ENCODE data around the gene FLRT1.
A peak's percentile ranks its signal among the peaks of the same experiment; 100 is the strongest.

The FLRT1 gene

DNA sequence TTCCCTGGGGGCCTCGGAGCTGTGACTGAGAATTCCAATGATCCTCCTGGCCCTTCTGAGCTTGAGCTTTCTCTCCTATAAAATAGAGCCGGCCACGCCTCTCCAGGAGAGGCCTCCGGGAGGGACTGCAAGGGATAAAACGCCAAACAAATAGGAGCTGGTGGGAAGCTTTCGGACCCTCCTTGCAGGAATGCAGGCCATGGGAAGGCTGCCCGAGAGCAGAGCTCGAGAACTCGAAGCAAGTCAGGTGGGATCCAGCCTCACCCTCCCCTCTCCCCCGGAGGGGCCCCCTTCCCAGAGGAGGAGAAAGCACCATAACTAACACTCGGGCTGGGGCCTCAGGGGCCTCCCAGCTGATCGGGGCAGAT lies 34.6 kb downstream of the FLRT1 start:
- DNase-seq = no peak

DNA sequence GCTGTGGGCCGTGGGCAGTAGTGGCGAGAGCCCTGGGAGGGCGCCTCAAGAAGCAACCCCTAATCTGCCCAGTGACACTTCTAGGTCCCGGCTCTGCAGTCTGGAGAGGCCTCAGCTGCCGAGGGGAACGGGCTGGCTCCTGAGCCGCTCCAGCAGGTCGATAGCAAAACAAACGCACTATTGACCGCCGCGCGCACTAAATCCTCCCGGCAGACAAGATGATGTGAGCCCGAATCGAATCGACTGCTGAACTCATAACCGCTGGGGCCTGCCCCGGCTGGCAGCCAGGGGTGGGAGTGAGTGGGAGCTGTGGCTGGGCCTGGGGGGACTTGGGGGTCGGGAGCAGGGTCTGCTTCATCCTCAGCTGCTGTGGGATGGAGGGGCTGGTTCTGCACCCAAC lies 36.1 kb downstream of the FLRT1 start:
- DNase-seq = no peak

DNA sequence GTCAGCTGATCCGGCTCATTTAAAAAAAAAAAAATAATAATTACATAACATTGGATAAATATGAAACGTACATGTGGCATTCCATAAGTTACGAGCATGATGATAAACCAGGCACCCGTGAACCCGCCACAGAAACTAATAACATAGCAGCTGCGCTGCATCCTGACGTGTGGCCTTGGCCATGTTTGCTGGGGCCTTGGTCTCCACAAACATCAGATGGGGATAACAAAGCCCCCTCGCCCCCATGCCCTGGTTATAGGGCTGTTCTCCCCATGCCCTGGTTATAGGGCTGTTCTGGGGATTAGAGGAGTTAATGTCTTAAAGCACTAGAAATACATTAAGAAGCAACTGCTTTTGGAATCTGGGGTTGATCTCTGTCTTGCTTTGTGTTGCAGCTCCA lies 36.7 kb downstream of the FLRT1 start:
- no peak for DNase-seq

DNA sequence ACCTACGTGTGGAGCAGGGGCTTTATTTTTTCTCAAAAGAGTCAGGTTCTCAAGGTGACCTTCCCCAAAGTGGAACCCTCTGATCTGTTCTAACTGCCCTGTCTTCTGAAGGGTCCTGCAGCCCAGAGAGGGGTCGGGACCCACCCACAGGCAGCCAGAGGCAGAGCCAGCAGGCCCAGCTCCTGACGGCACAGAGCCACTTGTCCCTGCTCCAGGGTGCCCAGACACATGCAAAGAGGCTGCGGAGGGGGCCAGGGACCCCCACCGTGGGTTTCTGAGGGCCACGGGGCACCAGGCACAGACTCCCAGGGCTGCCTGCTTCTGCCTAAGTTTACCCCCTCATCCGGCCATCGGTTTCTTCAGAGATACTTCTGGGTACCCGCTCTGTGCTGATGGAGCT lies 37.1 kb downstream of the FLRT1 start:
- DNase-seq = no peak

DNA sequence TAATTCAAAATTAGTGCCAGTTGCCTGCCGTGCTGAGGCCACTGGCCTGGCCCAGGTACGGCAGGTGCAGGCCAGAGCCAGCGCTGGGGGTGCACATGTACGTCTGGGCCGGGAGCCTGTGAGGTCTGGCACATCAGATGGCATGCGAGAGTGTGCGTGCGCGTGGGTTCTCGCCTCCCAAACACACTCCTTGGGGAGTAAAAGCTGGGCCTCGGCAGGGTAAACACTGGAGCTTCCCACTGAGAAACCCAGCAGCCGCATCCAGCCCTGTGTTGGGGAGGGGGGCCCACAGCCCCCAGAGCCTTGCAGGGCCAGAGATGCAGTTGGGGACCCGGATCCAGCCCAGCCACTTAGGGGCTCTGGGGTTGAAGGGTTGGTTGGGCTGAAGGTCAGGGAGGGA lies 37.8 kb downstream of the FLRT1 start:
- DNase-seq = no peak

DNA sequence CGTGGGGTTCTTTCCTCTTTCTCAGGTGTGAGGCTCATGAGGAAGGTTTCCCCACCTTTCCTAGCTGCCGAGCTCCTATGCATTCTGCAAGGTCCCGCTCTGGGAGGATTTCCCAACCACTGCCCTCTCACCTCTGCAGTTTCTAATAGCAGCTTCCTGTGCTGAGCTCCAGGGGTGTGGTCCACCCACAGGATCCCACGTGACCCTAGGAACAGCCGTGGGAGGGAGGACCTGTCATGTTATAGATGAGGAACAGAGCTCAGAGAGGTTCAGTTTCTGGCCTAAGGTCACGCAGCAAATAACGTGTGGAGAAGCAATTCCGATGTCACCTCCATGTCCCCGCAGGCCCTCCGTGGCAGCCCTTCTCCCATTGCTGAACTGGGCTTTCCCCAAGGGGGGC lies 38.5 kb downstream of the FLRT1 start:
- DNase-seq = peak; percentile 49

DNA sequence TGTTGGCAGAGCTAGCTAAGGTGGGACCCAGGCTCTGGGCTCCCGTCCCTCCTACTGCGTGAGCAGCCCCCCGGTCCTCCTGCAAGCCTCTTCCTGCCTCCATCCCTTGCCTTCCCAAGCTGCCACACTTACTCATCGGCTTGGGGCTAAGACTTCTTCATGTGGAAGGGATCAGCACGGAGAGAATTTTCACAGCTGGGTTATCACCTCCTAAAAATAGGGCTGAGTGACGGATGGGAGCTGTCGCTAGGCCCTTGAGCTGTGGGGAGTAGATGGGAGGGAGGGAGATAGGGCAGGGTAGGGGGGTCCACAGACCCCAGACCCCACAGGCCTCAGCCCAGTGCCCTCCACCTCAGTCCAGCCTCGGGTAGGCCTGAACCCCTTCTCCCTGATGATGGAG lies 41.0 kb downstream of the FLRT1 start:
- no peak for DNase-seq

DNA sequence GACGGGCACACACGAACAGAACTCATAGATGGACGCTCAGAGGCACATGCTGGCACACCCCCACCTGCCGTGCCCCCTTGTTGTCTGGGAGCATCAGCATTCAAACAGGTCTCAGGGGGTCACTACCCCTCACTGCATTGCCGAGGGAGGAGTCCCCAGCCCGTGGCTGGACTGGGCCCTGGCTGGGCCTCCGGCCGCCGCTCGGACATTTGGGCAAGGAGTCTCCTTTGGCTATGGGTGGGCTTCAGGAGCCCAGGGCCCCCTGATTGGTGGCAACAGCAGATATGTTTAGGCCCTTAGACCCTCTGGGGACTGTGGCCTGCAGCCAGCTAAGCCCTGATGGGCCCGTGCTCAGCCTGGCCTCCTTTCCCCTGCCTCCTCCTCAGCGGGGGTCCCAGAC lies 41.9 kb downstream of the FLRT1 start:
- DNase-seq = no peak

DNA sequence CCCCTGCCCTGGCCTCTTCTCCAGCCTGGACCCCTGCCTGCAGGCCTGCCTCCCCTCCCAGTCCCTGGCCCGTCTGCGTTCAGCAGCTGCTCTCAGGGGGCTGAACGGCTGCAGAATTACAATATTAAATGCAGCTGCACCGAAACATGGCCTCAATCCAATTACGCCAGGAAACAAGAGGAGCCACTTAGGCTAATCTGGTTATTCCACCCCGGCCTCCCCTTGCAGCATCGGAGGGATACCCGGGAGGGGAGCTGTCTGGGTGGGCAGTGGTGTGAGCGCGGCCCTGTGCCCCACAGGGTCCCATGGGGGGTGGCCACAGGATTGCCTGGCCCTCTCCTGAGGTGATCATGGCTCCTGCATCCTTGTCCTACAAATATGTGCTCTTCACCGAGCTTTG lies 42.6 kb downstream of the FLRT1 start:
- DNase-seq = no peak

DNA sequence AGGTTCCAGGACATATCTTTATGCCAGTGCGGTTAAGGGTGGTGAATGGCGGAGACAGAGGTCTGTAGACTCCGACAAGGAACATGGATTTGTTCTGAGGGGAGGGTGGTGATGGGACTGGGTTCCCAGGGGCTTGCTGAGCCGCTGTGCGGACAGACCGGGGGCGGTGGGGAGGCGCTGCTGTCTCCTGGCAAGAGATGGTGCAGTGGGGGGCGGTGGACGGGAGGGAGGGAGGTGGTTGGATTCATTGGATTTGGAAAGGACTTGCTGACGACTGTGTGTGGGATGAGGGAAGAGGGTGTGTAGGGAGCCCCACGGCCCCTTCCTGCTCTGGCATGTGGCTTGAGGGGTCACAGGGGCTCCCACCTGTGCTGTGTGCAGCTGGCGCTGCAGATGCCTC lies 43.2 kb downstream of the FLRT1 start:
- DNase-seq = no peak

DNA sequence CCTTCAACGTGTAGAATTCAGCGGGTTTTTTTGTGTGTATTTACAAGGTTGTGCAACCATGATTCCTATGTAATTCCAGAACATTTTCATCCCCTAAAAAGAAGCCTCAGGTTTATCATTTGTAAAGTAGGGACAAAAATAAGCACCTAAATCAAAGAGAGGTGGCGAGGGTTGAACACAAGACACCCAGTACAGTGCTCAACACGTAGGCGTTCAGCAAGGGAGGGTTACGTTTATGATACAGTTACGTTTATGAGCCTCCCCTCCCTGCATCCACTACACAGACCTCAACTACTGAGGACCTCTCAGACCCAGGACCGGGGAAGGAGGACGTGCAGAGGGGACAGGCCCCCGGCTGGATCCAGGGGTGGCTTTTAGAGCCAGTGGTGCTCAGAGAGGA lies 44.7 kb downstream of the FLRT1 start:
- no peak for DNase-seq

DNA sequence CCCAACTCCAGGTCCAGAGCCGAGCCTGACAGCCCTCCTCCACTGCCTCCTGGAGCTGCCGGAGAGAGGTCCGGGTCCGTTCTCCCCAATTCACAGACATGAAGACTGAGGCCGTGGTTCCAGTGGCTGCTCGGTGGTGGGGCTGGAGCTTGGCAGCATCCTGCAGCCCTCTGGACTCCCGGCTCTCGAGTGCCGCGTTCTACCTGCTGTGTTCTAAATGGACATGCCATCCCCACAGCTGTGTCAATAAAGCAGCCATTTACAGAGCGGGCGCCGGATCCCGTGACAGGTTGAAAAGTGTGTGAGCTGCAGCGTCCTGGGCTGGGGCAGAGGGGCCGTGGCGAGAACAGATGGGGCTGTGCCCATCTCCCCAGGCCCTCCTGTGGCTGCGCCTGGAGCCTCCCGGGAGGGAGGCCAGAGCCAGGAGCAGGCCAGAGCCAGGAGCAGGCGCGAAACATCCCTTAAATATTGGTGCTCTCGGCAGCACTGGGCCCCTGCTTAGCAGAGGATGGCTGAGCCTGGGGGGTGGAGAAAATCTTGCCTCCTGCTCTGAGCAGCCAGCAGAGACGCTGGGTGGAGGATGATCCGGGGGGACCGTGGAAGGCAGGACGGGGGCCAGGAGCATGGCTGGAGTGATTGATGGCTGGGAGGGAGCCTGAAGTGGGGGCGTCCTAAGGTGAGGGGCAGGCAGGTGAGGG lies 46.2 kb downstream of the FLRT1 start:
- DNase-seq = no peak

DNA sequence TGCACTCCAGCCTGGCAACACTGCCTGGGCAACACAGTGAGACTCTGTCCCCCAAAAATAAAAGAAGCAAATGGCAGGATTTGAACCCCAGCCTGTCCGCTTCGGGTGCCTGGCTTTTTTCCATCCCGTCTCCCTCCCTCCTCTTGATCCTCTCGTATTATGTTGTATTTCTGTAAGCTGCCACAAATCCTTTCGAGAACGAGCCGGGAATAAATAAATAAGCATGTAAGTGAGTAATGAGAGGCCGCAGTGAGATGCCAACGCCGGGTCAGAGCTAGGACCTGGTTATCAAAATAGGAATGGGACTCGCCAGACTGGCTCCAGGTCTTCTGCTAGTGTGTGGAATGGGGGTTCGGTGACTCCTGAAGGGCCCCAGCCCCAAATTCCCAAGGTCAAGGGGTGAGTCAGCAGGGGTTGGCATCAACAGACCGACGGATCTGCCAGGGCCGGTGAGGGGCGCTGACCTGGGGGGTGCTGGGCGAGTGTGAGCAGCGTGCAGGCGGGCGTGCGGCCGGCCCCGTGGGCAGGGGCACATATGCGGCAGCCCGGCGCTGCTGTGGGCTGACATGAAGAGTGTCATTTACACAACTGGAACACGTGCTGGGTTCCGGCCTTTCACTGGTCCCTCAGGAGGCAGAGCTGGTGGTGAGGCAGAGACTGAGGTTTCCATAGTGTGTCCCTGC lies 47.8 kb downstream of the FLRT1 start:
- no peak for DNase-seq

DNA sequence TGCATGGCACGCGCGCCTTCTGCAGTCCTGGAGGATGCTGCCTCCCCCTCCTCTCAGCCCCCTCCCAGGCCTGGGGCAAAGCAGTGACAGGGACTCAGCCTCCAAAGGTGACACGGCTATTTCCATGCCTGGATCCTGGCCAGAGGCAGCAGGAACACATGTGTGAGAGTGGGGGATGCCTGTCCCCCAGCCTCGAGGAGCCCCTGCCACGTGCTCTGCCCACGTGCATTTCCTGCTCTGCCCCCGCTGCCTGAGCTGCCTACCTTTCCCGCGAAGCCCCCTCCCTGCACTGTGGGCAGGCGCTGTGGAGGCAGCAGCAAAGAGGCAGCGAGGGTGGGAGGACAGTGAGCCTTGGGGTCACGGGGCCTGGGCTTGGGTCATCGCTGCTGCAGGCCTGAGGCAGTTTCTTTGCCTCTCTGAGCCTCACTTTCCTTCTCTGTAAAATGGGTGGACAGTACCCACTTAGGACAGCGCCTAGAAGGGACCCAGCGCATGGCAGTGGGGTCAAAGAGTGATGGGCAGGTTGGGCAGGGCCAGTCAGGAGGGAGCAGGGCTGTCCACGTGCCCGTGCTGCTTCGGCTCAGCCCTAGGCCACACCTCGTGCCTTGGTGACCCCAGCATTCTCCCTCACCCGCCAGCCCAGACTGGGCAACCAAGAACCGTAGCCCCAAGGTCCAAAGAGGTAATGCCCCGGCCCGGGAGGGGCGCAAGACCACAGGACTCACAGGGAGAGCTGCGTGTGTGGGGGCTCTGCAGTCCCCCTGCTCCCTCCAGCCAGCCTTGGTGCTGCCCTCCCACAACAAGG lies 48.6 kb downstream of the FLRT1 start:
- DNase-seq = no peak

DNA sequence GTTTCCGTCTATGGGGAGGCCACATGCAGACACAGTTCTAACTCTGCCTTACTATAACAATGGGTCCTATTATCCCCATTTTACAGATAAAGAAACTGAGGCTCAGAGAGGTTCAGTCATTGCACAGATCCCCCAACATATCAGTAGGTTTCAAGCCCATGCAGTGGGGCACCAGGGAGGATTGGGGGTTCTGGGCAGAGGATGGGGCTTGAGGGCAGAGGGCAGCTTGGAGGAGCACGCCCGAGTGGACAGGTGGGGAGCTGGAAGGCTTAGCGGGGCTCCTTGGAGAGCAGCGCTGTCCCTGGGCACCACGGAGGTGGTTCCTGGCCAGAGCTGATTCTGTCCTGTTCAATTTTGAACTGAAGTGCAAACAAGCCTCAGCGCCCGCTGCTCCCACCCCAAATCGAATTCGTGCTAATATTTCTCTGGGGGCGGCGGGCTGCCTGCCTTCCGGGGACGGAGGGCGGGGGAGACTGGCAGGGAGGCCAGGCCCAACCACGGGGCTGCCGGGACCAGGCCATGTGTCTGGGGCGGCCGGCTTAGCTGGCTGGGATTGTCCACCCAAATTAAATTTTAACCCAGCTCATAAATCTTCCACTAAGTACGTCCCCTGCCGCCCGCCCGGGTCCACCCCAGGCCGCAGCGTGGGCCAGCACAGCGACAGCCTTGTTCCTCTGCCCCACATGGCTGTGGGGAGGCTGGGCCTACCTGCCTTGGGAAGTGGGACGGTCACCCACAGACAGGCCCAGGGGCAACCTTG lies 49.4 kb downstream of the FLRT1 start:
- DNase-seq = no peak
